ENCODE results near the gene NAA15.
"Not testable (repeated sequence)": the region's sequence is repeated elsewhere in the genome, so short reads cannot be mapped to it uniquely, and the experiment has no call there.

Gene NAA15

GRCh38 chr4:139443661-139444060 is 142.4 kb downstream of the NAA15 start:
- FAIRE-seq (no peak), DNase-seq (ENCODE audit: insufficient read length, low spot score) (no peak)

GRCh38 chr4:139444881-139445280 is 143.6 kb downstream of the NAA15 start:
- DNase-seq (ENCODE audit: insufficient read length, low spot score); FAIRE-seq: not testable (repeated sequence)

GRCh38 chr4:139447078-139447477 is 145.8 kb downstream of the NAA15 start:
- DNase-seq (ENCODE audit: insufficient read length, low spot score); FAIRE-seq: not testable (repeated sequence)

GRCh38 chr4:139450586-139450985 is 149.3 kb downstream of the NAA15 start:
- DNase-seq (ENCODE audit: insufficient read length, low spot score) (no peak), FAIRE-seq (no peak)

- DNase-seq (ENCODE audit: insufficient read length, low spot score) (no peak), FAIRE-seq (no peak)
Observed at GRCh38 chr4:139451997-139452396, 150.7 kb downstream of the NAA15 start.

GRCh38 chr4:139453041-139453370 is 151.7 kb downstream of the NAA15 start:
- no peak for FAIRE-seq
- peak; percentile 51 for DNase-seq (ENCODE audit: insufficient read length, low spot score)

GRCh38 chr4:139453371-139454110 is 152.2 kb downstream of the NAA15 start:
- FAIRE-seq (peak; percentile 54), DNase-seq (ENCODE audit: insufficient read length, low spot score) (peak; percentile 95)

GRCh38 chr4:139454111-139455045 is 153.1 kb downstream of the NAA15 start, which contains the start of gene RAB33B:
Gene RAB33B (plus strand): TSS chr4:139454121. CDS start chr4:139454196, 75 bp downstream.
- DNase-seq (ENCODE audit: insufficient read length, low spot score) (peak; percentile 83), FAIRE-seq (no peak)

GRCh38 chr4:139455126-139455538 is 153.8 kb downstream of the NAA15 start:
- FAIRE-seq (no peak), DNase-seq (ENCODE audit: insufficient read length, low spot score) (no peak)

GRCh38 chr4:139457318-139457717 is 156.0 kb downstream of the NAA15 start:
- DNase-seq (ENCODE audit: insufficient read length, low spot score) (no peak), FAIRE-seq (no peak)

GRCh38 chr4:139458543-139458942 is 157.2 kb downstream of the NAA15 start:
- no peak for FAIRE-seq
- no peak for DNase-seq (ENCODE audit: insufficient read length, low spot score)

- no peak for FAIRE-seq
- DNase-seq (ENCODE audit: insufficient read length, low spot score) = no peak
Observed at GRCh38 chr4:139458999-139459398, 157.7 kb downstream of the NAA15 start.

GRCh38 chr4:139460565-139460964 is 159.3 kb downstream of the NAA15 start:
- no peak for FAIRE-seq
- no peak for DNase-seq (ENCODE audit: insufficient read length, low spot score)

- FAIRE-seq (no peak), DNase-seq (ENCODE audit: insufficient read length, low spot score) (no peak)
Observed at GRCh38 chr4:139461022-139461628, 159.8 kb downstream of the NAA15 start.

- DNase-seq (ENCODE audit: insufficient read length, low spot score); FAIRE-seq: not testable (repeated sequence)
Observed at GRCh38 chr4:139464512-139464911, 163.2 kb downstream of the NAA15 start.

GRCh38 chr4:139465922-139466321 is 164.6 kb downstream of the NAA15 start:
- no peak for DNase-seq (ENCODE audit: insufficient read length, low spot score)
- FAIRE-seq = no peak

GRCh38 chr4:139468756-139469155 is 167.5 kb downstream of the NAA15 start:
- DNase-seq (ENCODE audit: insufficient read length, low spot score); FAIRE-seq: not testable (repeated sequence)

GRCh38 chr4:139469216-139469615 is 167.9 kb downstream of the NAA15 start:
- FAIRE-seq (no peak), DNase-seq (ENCODE audit: insufficient read length, low spot score) (no peak)

Data from HTR-8/SVneo (cell line).